ENCODE measurements around the gene EIF4G3.
"Not testable (repeated sequence)": the region's sequence is repeated elsewhere in the genome, so short reads cannot be mapped to it uniquely, and the experiment has no call there.

The EIF4G3 gene, protein sequence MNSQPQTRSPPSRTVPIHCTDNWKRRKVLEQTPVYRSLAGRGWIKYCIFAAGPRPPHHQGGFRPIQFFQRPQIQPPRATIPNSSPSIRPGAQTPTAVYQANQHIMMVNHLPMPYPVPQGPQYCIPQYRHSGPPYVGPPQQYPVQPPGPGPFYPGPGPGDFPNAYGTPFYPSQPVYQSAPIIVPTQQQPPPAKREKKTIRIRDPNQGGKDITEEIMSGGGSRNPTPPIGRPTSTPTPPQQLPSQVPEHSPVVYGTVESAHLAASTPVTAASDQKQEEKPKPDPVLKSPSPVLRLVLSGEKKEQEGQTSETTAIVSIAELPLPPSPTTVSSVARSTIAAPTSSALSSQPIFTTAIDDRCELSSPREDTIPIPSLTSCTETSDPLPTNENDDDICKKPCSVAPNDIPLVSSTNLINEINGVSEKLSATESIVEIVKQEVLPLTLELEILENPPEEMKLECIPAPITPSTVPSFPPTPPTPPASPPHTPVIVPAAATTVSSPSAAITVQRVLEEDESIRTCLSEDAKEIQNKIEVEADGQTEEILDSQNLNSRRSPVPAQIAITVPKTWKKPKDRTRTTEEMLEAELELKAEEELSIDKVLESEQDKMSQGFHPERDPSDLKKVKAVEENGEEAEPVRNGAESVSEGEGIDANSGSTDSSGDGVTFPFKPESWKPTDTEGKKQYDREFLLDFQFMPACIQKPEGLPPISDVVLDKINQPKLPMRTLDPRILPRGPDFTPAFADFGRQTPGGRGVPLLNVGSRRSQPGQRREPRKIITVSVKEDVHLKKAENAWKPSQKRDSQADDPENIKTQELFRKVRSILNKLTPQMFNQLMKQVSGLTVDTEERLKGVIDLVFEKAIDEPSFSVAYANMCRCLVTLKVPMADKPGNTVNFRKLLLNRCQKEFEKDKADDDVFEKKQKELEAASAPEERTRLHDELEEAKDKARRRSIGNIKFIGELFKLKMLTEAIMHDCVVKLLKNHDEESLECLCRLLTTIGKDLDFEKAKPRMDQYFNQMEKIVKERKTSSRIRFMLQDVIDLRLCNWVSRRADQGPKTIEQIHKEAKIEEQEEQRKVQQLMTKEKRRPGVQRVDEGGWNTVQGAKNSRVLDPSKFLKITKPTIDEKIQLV (N-terminal part only)

DNA sequence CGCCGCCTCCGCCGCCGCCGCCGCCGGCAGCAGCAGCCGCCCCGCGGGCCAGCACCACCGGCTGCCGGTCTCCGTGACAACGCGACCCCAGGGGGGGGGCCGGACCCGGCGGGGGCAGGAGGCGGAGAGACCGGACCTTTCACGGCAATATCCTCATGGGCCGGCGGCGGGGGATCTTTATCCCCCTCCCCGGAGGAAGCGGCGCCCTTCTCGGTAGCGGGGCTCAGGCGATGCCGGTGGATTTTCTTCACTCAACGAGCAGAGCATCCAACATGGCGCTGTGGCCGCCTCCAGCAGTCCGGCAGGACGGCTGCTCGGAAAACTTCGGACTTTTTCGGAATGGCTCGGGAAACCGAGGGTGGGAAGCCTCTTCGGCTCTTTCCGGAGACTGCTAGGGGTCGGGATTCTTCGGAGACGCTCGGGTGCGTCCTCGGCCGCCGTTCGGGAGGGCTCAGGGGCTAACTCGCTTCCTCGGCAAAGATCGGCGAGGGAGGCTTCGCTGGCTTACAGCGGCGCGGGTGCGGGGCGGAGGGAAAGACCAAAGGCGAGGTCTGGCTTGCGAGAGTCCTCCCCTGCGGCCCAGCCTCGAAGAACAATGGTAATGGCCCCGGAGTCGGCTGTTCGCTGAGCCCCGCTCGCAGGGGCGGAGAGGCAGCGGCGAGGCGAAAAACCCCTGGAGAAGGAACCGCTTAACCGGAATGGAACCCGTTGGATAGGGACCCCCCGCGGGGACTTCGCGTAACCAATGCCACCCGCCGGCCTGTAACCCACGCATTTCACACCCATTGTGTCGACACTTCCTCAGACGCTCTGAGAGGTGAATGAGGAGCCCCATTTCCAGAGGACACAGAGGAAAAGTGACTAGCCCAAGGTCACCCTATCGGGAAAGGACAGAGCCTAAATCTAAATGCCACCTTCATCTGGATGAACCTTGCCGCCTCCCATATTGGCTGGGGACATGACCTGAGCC, at the start of gene EIF4G3:
Gene EIF4G3, minus strand, starts transcription at position 312 of the 970 bp plus-strand sequence. CDS start 174,155 bp downstream, outside the sequence.
- peak; percentile 99 to 100 for DNase-seq (ENCODE audit: low read depth in 1 of 2, low spot score in 1 of 2)

DNA sequence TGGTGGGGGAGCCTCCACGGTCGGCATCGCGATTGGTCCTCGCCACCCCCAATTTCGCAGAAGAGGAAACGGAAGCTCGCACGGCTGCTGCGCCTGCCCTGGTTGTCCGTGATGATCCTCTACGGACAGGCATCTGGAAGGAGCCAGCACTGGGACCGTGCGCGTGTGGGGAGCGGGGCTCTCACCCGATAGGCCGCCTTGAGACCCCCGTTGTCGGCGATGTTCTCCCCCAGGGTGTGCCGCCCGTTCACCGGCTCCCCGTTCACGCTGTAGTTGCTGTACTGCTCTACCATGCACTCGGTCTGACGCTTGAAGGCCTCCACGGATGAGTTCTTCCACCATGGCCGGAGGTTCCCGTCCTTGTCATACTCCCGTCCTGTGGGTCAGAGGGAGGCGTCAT, 48.4 kb upstream of the EIF4G3 start:
- no peak for DNase-seq (ENCODE audit: low read depth in 1 of 2, low spot score in 1 of 2)

DNA sequence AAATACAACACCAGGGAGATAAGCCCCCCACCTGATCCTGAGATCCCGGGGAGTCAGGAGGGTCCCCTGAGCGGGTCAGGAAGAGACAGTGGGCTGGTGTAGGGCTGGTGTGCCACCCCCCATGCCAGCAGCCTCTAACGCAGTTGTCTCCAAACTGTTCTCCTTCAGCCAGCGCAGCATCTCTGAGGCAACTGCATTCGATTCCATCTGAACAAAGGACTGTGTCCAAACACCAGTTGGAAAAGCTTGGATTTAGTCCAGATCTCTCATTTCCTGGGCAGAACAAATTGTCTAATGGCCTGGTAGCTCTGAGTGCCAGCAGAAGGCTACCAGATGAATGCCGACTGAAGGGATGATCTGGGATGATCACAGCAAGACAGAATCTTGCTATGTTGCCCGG, 44.1 kb upstream of the EIF4G3 start:
- DNase-seq (ENCODE audit: low read depth in 1 of 2, low spot score in 1 of 2), result no peak

DNA sequence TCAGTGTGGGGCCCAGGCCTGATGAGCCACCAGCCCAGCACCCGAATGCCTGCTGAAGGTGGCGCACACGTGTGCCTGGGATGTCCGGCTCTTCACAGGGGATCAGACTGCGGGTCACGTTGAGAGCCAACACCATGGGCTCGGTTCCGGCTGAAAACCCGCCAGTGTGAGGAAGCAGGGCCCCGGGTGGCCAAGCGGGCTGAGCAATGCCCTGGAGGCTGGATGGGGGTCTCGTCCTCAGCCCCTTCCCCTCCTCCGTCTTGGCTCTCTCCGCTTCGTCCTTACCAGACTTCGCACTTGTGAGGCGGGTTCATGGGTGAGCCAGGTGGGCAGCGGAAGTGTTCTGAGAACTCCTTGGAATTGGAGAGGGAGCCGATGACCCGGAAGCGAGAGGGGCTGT, 43.0 kb upstream of the EIF4G3 start:
- DNase-seq (ENCODE audit: low read depth in 1 of 2, low spot score in 1 of 2), result no peak

DNA sequence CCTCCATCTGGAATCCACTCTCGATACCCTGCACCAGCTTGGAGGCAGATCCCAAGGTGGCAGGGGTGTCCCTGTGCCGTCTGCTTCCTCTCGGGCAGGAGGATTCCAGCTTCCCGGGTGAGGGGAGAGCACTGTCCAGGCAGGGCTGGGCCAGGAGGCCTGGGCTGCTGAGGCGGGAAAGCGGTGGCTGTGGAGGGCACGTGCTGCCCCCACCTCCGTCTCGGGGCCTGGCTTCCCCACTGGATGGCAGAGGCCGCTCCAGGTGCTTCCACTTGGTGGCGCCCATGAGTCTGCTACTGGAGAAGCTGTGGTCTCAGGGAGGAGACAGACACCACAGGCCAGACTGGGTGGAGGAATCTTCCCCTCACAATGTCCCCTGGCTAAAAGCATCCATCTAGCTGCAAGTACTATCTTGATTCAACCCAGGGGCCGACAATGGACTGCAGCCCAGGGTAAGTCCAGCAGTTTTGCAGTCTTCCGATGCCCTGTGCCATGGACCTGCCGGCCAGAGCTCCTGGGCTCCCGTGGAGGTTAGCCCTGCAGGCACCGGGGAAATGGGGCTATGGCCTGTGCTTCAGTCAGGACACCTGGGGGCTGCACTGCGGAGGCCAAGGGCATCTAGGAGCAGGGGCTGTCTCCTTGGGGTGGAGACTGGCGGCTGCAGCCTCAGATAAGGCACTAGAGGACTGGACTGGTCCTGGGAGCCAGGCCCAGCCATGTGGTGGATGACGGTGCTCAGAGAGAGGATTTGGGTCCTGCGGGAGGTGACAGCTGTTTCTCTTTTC, 41.3 kb upstream of the EIF4G3 start:
- DNase-seq (ENCODE audit: low read depth in 1 of 2, low spot score in 1 of 2), result peak in 1 of 2 donors; percentile 18

DNA sequence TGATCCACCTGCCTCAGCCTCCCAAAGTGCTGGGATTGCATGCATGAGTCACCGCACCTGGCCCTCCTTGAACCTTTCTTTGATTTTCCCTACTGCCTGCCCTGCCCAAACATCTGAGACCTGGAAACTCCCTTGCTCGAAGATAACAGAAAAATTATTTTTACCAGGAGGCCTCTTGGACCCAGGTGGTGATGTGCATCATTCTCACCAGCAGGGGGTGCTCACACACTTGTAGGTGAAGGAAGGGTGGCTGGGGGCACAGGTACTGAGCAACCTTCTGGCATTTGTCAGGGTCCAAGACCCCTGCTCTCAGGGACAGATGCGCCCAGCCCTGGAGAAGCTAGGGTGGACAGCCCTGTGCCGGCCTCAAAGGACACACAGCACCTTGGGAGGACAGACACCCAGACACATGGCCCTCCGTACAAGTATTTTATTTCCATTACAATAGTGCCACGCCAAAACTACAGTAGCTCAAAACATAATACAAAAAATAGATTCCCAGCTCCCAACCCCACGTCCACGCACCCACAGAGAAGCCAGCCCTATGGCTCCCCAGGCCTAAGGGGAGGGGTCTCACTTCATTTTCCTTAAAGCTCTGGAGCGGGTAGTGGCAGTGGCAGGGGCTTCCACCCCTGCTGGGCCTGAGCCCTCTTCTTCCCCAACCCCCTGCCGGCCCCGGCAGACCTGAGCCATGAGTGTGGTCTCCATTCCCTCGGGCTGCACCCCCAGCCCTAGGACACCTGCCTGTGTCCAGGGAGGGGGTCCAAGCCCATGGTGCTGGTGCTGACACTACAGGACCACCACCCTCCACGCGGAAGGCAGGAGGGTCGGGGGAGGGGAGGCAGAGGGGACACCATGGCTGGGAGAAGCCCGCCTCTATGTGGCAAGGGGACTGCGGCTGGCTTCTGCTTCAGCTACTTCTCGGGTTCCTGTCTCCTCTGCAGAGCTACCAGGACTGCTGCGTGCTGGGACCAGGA, 40.4 kb upstream of the EIF4G3 start:
- DNase-seq (ENCODE audit: low read depth in 1 of 2, low spot score in 1 of 2), result peak; percentile 49 to 64

DNA sequence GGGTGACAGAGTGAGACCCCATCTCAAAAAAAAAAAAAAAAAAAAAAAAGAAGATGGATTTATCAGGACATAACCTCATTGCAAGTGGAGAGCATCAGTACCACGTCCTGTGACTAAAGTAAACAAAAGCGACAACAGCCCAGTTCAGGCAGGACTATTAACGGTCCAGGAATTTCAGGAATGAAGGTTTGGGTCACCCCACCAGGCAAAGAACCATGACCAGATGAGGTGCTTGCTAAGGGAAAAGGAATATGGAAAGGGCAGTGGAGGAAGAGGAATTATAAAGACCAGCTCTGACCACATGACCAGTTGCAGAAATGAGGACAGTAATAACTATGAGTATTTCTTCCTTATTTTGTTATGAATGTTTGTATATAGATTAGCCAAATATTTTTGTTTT, 35.4 kb upstream of the EIF4G3 start:
- DNase-seq (ENCODE audit: low read depth in 1 of 2, low spot score in 1 of 2), result no peak

DNA sequence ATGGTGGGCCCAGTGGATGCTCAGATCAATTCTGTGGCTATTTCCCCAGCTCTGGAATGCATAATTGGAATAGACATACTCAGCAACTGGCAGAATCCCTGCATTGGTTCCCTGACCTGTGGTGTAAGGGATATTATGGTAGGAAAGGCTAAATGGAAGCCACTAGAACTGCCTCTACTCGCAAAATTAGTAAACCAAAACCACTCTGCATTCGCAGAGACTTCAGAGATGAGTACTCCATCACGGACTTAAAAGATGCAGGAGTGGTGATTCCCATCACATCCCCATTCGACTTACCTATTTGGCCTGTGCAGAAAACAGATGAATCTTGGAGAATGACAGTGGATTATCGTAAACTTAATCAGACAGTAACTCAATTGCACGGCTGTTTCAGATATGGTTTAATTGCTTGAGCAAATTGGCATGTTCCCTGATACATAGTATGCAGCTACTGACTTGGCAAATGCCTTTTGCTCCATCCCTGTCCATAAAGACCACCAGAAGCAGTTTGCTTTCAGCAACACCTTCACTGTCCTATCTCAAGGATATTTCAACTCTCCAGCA, 31.5 kb upstream of the EIF4G3 start:
- DNase-seq (ENCODE audit: low read depth in 1 of 2, low spot score in 1 of 2), result not testable (repeated sequence)

DNA sequence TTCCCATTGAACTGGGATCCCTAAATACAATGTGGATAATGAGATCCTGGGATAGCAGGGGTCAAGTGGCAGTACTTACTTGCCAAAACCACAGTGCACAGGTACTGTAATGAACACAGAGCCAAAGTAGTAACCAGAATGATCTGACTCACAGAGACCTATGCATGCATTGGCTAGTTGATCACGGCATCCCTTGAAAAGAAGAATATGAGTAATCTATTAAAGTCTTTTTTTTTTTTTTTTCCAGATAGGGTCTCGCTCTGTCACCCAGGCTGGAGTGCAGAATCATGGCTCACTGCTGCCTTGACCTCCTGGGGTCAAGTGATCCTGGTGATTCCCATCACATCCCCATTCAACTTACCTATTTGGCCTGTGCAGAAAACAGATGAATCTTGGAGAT, 29.4 kb upstream of the EIF4G3 start:
- no peak for DNase-seq (ENCODE audit: low read depth in 1 of 2, low spot score in 1 of 2)

DNA sequence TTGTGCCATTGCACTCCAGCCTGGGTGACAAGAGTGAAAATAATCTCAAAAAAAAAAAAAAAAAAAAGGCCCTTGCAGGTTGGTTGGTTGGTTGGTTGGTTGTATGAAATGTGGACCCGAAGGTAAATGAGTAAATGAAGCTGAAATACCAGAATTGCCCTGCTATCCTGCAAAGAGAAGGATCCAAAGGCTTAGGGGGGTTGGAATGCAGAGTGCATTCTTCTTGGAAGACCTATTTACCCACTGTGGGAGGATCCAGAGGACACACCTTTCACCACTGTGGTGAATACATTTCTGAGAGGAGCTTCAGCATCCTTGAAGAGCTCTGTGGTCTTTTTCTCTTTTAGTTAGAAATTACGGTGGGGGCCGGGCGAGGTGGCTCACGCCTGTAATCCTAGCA, 28.7 kb upstream of the EIF4G3 start:
- DNase-seq (ENCODE audit: low read depth in 1 of 2, low spot score in 1 of 2), result no peak

DNA sequence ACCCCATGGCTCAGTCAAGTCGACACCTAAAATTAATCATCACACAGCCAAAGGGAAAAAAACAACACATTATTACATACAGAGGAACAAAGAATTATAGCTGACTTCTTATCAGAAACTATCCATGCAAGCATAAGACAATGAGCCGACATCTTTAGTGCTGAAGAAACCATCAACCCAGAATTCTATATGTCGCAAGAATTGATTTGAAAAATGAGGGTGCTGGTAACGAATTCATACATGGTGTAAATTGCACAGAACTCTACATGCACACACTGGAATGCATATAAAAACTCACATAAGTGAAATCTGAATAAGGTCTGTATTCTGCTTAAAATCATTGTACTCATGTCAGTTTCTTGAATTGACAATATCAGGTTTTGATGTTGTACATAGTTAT, 25.0 kb upstream of the EIF4G3 start:
- no peak for DNase-seq (ENCODE audit: low read depth in 1 of 2, low spot score in 1 of 2)

DNA sequence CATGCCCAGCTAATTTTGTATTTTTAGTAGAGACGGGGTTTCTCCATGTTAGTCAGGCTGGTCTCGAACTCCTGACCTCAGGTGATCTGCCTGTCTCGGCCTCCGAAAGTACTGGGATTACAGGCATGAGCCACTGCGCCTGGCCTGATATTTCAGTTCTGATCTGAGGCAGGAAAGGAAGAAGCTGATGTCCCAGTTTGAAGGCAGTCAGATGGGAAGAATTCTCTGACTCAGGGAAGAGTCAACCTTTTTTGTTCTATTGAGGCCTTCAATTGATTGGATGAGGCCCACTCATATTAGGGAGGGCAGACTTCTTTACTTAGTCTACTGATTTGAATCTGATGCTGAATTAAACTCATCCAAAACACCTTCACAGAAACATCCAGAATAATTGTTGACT, 24.5 kb upstream of the EIF4G3 start:
- not testable (repeated sequence) for DNase-seq (ENCODE audit: low read depth in 1 of 2, low spot score in 1 of 2)

DNA sequence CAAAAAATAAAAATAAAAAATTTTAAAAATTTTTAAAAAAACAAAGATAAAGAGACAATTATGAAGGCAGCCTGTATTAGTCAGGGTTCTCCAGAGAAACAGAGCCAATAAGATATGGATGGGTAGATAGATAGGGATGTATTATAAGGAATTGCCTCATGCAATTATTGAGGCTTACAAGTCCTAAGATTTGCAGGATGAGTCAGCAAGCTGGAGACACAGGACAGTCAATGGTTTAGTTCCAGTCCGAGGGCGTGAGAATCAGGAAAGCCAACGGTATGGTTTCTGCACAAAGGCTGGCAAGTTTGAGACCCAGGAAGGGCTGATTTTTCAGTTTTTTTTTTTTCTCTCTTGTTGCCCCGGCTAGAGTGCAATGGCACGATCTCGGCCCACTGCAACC, 24.1 kb upstream of the EIF4G3 start:
- DNase-seq (ENCODE audit: low read depth in 1 of 2, low spot score in 1 of 2), result no peak

DNA sequence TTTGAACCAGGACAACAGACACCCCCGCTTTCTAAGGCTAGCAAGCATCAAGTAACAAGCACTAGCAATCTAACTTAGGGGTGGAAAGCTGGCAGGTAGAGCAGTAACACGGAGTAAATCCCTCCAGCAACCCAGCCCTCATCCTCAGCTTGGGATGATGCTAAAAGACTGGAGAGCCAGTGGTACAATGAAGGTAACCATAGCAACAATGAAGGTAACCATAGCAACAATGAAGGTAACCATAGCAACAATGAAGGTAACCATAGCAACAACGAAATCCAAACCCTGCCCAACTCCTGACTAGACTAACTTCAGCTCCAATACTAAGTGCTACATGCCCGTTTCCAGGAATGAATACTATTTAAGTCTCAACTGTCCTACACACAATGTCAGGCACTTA, 22.2 kb upstream of the EIF4G3 start:
- DNase-seq (ENCODE audit: low read depth in 1 of 2, low spot score in 1 of 2), result no peak

DNA sequence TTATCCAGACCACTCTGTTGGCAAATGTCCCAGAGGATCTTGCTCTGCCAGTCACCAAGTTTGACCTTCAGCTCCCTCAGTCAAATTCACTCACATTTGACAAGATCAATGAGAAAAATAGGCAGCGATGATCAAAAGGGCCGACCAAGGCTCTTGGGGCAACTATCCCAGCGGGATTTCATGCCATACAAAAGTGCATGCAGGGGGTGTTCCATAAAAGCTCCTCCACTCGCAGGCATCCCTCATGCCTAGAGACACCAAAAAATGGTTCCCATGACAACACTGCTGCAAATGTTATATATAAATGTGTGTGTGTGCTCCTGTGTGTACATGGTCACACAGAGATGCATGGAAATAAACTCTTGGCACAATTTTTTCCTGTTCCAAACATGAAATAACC, 16.2 kb upstream of the EIF4G3 start:
- no peak for DNase-seq (ENCODE audit: low read depth in 1 of 2, low spot score in 1 of 2)

DNA sequence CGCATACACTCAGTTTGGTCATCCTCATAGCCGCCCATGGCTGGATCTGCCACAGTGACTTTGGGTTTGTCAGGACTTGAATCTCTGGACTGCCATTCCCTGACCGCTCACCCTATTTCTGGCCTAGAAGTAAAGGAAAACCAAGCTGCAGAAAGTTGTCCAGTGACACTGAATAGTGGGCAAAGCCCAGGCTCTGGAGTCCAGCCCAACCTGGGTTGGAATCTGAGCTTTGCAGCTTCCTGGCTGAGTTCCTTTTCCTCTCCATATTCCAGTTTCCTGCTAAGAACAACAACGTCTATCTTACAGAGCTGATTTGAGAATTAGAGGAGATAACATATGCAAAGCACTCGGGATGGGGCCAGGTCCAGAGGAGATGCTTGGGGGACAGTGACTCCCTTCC, 15.6 kb upstream of the EIF4G3 start:
- no peak for DNase-seq (ENCODE audit: low read depth in 1 of 2, low spot score in 1 of 2)

DNA sequence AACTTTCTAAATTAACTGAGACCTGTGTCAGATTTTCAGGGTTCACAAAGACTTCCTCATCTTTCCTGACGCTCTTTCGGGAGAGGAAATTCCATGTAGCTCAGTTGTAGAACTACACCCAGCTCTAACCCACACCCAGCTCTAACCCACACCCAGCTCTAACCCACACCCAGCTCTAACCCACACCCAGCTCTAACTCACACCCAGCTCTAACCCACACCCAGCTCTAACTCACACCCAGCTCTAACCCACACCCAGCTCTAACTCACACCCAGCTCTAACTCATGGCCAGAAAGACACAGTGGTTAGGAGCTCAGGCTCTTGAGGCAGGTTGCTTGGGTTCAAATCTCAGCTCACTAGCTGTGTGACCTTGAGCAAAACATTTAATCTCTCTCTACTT, 14.1 kb upstream of the EIF4G3 start:
- not testable (repeated sequence) for DNase-seq (ENCODE audit: low read depth in 1 of 2, low spot score in 1 of 2)

DNA sequence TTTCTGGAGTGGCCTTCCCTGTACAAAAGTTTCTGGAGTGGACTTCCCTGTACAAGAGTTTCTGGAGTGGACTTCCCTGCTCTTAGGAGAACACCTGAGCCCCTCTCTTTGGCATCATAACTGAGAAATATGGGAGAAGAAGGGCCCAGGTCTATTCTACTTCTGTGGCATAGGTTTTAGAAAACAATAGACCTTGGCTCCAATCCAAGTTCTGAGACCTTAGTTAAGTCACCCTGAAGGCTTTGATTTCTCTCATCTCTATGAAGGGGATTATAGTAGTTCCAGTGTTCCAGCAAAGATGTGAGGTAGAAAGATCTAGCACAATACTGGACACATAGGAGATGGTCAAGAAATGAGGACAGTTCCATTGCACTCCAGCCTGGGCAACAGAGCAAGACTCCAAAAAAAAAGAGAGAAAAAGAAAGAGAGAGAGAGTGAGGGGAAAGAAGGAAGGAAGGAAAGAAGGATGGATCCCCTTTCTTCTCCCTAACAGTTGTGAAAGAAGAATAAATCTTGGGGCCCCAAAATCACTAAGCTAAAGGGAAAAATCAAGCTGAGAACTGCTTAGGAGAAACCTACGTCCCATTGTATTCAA, 13.3 kb upstream of the EIF4G3 start:
- no peak for DNase-seq (ENCODE audit: low read depth in 1 of 2, low spot score in 1 of 2)
